MM.1S (cell line): ENCODE data around the gene EBI3.
"Not testable (repeated sequence)": the region's sequence is repeated elsewhere in the genome, so short reads cannot be mapped to it uniquely, and the experiment has no call there.

Experiments
- DNase-seq: peaks from one replicate; pipeline ENCODE4 v3.0.0-alpha.2; 2015
- H2AFZ ChIP-seq: fragments of 300-600 bp; sonication (generic); 2 replicates; pipeline ENCODE4 v1.6.0; 2016; ENCODE audit warnings: antibody characterized with exemption, low read length
- H3F3A ChIP-seq: fragments of 300-600 bp; sonication (generic); 2 replicates; pipeline ENCODE4 v1.6.1; 2016; ENCODE audit warnings: mild to moderate bottlenecking, antibody characterized with exemption, low read length, moderate library complexity, mixed read lengths; ENCODE audit not compliant: insufficient read depth
- H3K27ac ChIP-seq: fragments of 300-600 bp; sonication (generic); 2 replicates; pipeline ENCODE4 v1.5.1; 2016; ENCODE audit warnings: mild to moderate bottlenecking, low read length
- H3K27me3 ChIP-seq: fragments of 300-600 bp; sonication (generic); replicated peaks from 2 replicates; pipeline ENCODE4 v1.6.0; 2016; ENCODE audit warnings: low read length; ENCODE audit not compliant: insufficient read depth
- H3K36me3 ChIP-seq: fragments of 300-600 bp; sonication (generic); replicated peaks from 2 replicates; pipeline ENCODE4 v1.6.1; 2016; ENCODE audit warnings: mild to moderate bottlenecking, low read length, mixed read lengths; ENCODE audit not compliant: insufficient read depth
- H3K4me1 ChIP-seq: fragments of 300-600 bp; sonication (generic); 2 replicates; pipeline ENCODE4 v1.6.1; 2016; ENCODE audit warnings: low read length, mixed read lengths
- H3K4me2 ChIP-seq: fragments of 300-600 bp; sonication (generic); 2 replicates; pipeline ENCODE4 v1.6.0; 2016; ENCODE audit warnings: low read depth, low read length
- H3K4me3 ChIP-seq: fragments of 300-600 bp; sonication (generic); 2 replicates; pipeline ENCODE4 v1.5.1; 2016; ENCODE audit warnings: low read length, mixed read lengths
- H3K79me2 ChIP-seq: fragments of 300-600 bp; sonication (generic); 2 replicates; pipeline ENCODE4 v1.6.1; 2016; ENCODE audit warnings: mixed run types, low read length, mixed read lengths
- H3K9ac ChIP-seq: fragments of 300-600 bp; sonication (generic); 2 replicates; pipeline ENCODE4 v1.6.1; 2016; ENCODE audit warnings: low read length, mixed read lengths
- H3K9me2 ChIP-seq: fragments of 300-600 bp; sonication (generic); replicated peaks from 2 replicates; pipeline ENCODE4 v1.6.1; 2016; ENCODE audit warnings: mild to moderate bottlenecking, low read length, mixed read lengths; ENCODE audit not compliant: insufficient read depth
- H3K9me3 ChIP-seq: fragments of 300-600 bp; sonication (generic); replicated peaks from 2 replicates; pipeline ENCODE4 v1.6.1; 2016; ENCODE audit warnings: mild to moderate bottlenecking, low read length, mixed read lengths; ENCODE audit not compliant: insufficient read depth
- H4K20me1 ChIP-seq: fragments of 300-600 bp; sonication (generic); 2 replicates; pipeline ENCODE4 v1.6.1; 2016; ENCODE audit warnings: mild to moderate bottlenecking, low read length, moderate library complexity, mixed read lengths; ENCODE audit not compliant: insufficient read depth
- EZH2 ChIP-seq: fragments of 300-600 bp; sonication (generic); optimal IDR thresholded peaks from 2 replicates; pipeline ENCODE3; 2017; ENCODE audit warnings: low read depth, mild to moderate bottlenecking, antibody characterized with exemption, low read length, mixed read lengths
- EZH2phosphoT487 ChIP-seq: fragments of 300-600 bp; sonication (generic); IDR thresholded peaks from 2 replicates; pipeline ENCODE4 v1.6.1; 2018; ENCODE audit warnings: antibody characterized with exemption, low read length
- TF ChIP-seq, protein P1 (sequence below): fragments of 300-600 bp; sonication (generic); IDR thresholded peaks from 2 replicates; pipeline ENCODE4 v1.5.1; 2016; ENCODE audit warnings: antibody characterized with exemption, low read length, mixed read lengths

Gene EBI3

DNA sequence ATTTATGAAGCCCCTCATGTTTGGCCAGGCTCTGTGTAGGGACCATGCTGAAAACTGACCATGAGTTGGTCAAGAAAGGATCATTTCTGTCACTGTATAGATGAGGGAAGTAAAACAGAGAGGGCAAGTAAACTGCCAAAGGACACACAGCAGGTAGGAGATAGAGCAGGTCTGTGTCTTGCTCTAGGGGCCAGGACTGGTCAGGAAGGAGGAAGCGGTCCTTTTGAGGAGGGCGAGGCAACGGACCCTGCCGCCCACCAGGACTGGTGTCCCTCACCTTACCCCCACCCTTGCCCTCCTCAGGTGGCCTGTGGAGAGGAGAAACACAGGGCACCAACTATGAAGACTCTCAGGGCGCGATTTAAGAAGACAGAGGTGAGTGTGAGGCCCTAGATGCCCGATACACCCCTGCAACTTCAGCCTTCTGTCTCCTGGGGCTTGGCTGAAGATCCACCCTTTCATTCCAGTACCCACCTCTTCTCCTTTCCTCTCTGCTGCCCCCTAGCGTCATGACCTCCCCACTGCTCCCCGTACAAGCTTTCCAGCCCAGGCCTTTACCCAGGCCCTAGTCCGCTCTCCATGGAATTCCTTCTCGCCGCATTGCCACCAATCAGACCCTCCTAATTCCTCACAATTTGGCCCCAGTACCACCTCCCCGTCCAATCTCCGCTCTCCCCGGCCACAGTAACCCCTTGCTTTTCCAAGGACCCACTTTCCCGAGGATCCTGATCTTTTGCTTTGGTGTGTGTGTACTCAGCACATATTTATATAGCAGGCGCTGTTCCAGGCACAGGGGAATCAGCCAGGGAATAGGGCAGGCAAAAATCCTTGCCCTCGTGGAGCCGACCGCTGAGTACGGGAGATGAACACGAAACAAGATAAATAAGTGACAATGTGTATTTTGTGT, 43.0 kb upstream of the EBI3 start:
- Histone ChIP-seq H3K27me3 (peaks cover 46% of the 10 kb centered on the region), H3K9me2 (no peaks in the 10 kb centered on the region), H3K9me3 (no peaks in the 10 kb centered on the region), H3K79me2 (peaks cover 10% of the 10 kb centered on the region), H4K20me1 (no peaks in the 10 kb centered on the region), H3K27ac (no peak overlapping the region), H3K4me1 (peaks cover 3% of the 10 kb centered on the region; the same call in 1 of the 2 replicates), H2AFZ (no peak overlapping the region), H3F3A (no peaks in the 10 kb centered on the region), H3K9ac (no peak overlapping the region), H3K4me3 (no peak overlapping the region), H3K36me3 (no peaks in the 10 kb centered on the region), H3K4me2 (no peak overlapping the region)
- DNase-seq = peak; percentile 63
- TF ChIP-seq, protein P1, sequence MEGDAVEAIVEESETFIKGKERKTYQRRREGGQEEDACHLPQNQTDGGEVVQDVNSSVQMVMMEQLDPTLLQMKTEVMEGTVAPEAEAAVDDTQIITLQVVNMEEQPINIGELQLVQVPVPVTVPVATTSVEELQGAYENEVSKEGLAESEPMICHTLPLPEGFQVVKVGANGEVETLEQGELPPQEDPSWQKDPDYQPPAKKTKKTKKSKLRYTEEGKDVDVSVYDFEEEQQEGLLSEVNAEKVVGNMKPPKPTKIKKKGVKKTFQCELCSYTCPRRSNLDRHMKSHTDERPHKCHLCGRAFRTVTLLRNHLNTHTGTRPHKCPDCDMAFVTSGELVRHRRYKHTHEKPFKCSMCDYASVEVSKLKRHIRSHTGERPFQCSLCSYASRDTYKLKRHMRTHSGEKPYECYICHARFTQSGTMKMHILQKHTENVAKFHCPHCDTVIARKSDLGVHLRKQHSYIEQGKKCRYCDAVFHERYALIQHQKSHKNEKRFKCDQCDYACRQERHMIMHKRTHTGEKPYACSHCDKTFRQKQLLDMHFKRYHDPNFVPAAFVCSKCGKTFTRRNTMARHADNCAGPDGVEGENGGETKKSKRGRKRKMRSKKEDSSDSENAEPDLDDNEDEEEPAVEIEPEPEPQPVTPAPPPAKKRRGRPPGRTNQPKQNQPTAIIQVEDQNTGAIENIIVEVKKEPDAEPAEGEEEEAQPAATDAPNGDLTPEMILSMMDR = peak; percentile 94
- TF ChIP-seq EZH2phosphoT487 (no peak), EZH2 (peak; percentile 48)

GRCh38 chr19:4187313-4188122, 41.8 kb upstream of the EBI3 start:
- Histone ChIP-seq H3K36me3 (no peaks in the 10 kb centered on the region), H3K9me2 (no peaks in the 10 kb centered on the region), H3K4me1 (0 out of 2 replicates have a peak, but pooled peaks cover 3% of the 10 kb centered on the region), H3K4me2 (no peak overlapping the region), H3K4me3 (no peak overlapping the region), H2AFZ (no peak overlapping the region), H4K20me1 (no peaks in the 10 kb centered on the region), H3F3A (no peaks in the 10 kb centered on the region), H3K79me2 (no peaks in the 10 kb centered on the region), H3K27me3 (peaks cover 54% of the 10 kb centered on the region), H3K27ac (no peak overlapping the region), H3K9me3 (no peaks in the 10 kb centered on the region), H3K9ac (no peak overlapping the region)
- TF ChIP-seq, protein P1 = no peak
- no peak for TF ChIP-seq EZH2phosphoT487
- TF ChIP-seq EZH2 = no peak
- no peak for DNase-seq

DNA sequence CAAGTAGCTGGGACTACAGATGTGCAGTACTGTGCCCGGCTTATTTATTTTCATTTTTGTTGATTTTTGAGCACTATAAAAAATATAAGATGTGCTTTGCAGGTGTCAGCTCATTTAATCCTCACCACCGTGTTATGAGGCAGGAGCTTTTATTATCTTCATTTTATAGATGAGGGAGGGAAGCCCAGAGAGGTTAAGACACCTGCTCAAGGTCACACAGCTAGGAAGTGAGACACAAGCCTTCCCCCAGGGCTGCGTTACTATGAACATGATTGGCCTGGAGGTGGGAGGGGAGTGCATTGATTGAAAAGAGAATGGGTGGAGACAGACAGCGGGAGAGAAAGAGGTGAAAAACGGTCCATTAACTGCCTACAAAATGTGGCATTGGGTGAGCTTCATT, 39.7 kb upstream of the EBI3 start:
- Histone ChIP-seq H4K20me1 (no peaks in the 10 kb centered on the region), H3K79me2 (no peaks in the 10 kb centered on the region), H3K4me2 (no peak overlapping the region), H3F3A (no peaks in the 10 kb centered on the region), H3K9me3 (no peaks in the 10 kb centered on the region), H3K36me3 (no peaks in the 10 kb centered on the region), H3K27ac (no peak overlapping the region), H3K4me3 (no peak overlapping the region), H2AFZ (no peak overlapping the region), H3K9me2 (no peaks in the 10 kb centered on the region), H3K9ac (no peak overlapping the region), H3K27me3 (peaks cover 69% of the 10 kb centered on the region), H3K4me1 (no peaks in the 10 kb centered on the region)
- TF ChIP-seq EZH2 (no peak), EZH2phosphoT487 (no peak)
- TF ChIP-seq, protein P1 = no peak
- no peak for DNase-seq

DNA sequence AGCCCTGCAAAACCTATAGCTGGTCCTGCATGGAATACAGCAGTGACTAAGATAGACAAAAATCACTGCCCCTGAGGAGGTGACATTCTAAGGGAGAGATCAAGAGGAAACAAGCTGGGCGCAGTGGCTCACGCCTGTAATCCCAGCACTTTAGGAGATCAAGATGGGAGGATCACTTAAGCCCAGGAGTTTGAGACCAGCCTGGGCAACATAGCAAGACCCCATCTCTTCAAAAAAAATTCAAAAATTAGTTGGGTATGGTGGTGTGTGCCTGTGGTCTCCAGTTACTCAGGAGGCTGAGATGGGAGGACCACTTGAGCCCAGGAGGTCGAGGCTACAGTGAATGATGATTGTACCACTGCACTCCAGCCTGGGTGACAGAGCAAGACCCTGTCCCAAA, 36.8 kb upstream of the EBI3 start:
- H3K9ac ChIP-seq, H3K27ac ChIP-seq, H3K79me2 ChIP-seq, H2AFZ ChIP-seq, H3F3A ChIP-seq, H3K4me1 ChIP-seq, H3K4me3 ChIP-seq, H3K9me3 ChIP-seq, H3K9me2 ChIP-seq, DNase-seq, H3K4me2 ChIP-seq, H3K36me3 ChIP-seq, H4K20me1 ChIP-seq: not testable (repeated sequence)
- peaks cover 90% of the 10 kb centered on the region for H3K27me3 ChIP-seq
